ENCODE measurements around the gene CD248.

DNA sequence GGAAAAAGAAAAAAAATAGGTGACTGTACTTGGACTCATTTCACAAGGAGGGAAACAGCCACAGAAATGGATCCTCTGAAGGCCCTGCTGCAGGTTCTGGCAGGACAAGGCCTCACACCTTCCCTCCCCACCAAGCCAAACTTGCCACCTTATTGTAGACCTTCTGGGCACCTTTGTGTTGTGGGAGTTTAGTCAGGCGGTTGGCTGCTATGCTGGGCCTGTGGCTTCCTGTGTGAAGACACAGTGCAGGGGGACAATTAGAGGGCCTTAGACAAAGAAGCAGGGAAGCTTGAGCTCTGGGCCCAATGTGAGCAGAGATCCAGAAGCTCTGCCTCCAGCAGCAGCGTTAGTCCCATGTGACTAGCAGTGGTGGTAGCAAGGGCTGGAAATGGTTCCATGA is 44.2 kb downstream of the CD248 start:
- TF ChIP-seq EP300 (IDR thresholded peaks at IDR 0.05; ENCODE audit: low read depth): no peak
- TF ChIP-seq CTCF (IDR thresholded peaks at IDR 0.05): no peak
